LNCAP (cell line): ENCODE data around the gene CRIP3.

Source experiments
- TF ChIP-seq, protein P1 (sequence below): fragments of 450-650 bp; IDR thresholded peaks from 2 replicates; pipeline ENCODE4 v1.5.1; 2017; ENCODE audit warnings: mild to moderate bottlenecking

CRIP3 gene

GRCh38 chr6:43296780-43297497 lies 11.7 kb downstream of the CRIP3 start:
- TF ChIP-seq, protein P1, sequence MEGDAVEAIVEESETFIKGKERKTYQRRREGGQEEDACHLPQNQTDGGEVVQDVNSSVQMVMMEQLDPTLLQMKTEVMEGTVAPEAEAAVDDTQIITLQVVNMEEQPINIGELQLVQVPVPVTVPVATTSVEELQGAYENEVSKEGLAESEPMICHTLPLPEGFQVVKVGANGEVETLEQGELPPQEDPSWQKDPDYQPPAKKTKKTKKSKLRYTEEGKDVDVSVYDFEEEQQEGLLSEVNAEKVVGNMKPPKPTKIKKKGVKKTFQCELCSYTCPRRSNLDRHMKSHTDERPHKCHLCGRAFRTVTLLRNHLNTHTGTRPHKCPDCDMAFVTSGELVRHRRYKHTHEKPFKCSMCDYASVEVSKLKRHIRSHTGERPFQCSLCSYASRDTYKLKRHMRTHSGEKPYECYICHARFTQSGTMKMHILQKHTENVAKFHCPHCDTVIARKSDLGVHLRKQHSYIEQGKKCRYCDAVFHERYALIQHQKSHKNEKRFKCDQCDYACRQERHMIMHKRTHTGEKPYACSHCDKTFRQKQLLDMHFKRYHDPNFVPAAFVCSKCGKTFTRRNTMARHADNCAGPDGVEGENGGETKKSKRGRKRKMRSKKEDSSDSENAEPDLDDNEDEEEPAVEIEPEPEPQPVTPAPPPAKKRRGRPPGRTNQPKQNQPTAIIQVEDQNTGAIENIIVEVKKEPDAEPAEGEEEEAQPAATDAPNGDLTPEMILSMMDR: no peak

- TF ChIP-seq, protein P1: no peak
Measured at GRCh38 chr6:43295456-43295855, 13.2 kb downstream of the CRIP3 start.

GRCh38 chr6:43294536-43294935 lies 14.1 kb downstream of the CRIP3 start:
- TF ChIP-seq, protein P1: no peak

- TF ChIP-seq, protein P1: no peak
Measured at GRCh38 chr6:43293698-43294097, 14.9 kb downstream of the CRIP3 start.

- TF ChIP-seq, protein P1: no peak
Measured at GRCh38 chr6:43292763-43293318, 15.8 kb downstream of the CRIP3 start.

DNA sequence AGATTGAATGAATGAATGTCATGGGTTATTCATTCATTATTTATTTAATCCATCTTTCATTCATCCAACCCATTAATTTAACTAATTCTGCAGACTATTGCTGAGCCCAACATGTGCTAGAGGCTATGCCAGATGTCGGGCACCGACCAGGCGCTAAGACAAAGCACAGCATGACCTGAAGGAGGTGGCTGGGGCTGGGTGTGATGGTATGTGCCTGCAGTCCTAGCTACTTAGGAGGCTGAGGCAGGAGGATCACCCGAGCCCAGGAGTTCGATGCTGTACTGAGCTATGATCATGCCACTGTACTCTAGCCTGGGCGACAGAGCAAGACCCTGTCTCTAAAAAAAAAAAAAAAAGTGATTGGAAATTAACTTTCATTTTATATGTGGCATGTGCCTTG lies 16.3 kb downstream of the CRIP3 start:
- TF ChIP-seq, protein P1: no peak

DNA sequence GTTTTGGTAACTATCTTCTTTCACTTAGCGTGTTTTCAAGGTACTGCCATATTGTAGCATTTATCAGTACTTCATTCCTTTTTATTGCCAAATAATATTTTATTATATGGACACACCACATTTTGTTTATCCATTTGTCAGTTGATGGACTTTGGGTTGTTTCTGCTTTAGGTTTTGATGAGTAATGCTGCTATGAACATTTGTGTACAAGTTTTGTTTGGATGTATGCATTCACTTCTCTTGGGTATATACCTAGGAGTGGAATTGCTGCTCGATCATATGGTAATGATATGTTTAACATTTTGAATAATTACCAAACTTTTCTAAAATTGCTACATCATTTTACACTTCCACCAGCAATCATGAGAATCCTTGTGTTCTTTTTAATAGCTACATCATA lies 16.9 kb downstream of the CRIP3 start:
- TF ChIP-seq, protein P1: no peak
